Suprapubic skin (tissue), 3 donors: ENCODE results near the gene COPS7A.

Experiments
- CTCF ChIP-seq, 2 donors: fragments of 200-600 bp in 1 of 2; fragments of 450-650 bp in 1 of 2; sonication (generic) in 1 of 2; IDR thresholded peaks; one replicate each; pipeline ENCODE4 v1.5.1; 2016 to 2019; ENCODE audit warnings: antibody characterized with exemption in 2 of 2, mild to moderate bottlenecking in 1 of 2, moderate library complexity in 1 of 2
- POLR2A ChIP-seq, 2 donors: fragments of 450-650 bp; IDR thresholded peaks; one replicate each; pipeline ENCODE4 v1.6.1; 2017; ENCODE audit warnings: antibody characterized with exemption in 2 of 2, mild to moderate bottlenecking in 2 of 2, moderate library complexity in 2 of 2

GRCh38 chr12:6769666-6770065 lies 45.8 kb downstream of the COPS7A start:
- TF ChIP-seq CTCF (IDR thresholded peaks at IDR 0.05) (no peak), POLR2A (IDR thresholded peaks at IDR 0.05) (no peak)
